Islet precursor cell (in vitro differentiated cells): ENCODE data around the gene TFEB.
A peak's percentile ranks its signal among the peaks of the same experiment; 100 is the strongest.

Experiments
- DNase-seq: peaks from one replicate; pipeline ENCODE4 v3.0.0-alpha.2; 2018

The TFEB gene

GRCh38 chr6:41635365-41635764 lies 100.0 kb downstream of the TFEB start:
- DNase-seq: no peak

GRCh38 chr6:41634657-41635056 lies 100.8 kb downstream of the TFEB start:
- peak; percentile 90 for DNase-seq
